H1 (cell line): ENCODE results near the gene CASP3. TPM values are rescaled to one million over a fixed set of nuclear protein-coding genes. Genes with fewer than 3 reads are reported as not detected.

Experiments used
- CTCF ChIA-PET: fragments of 300-600 bp; sonication (Branson Sonifier 250); formaldehyde crosslinking; loops from one replicate; lab custom pipeline; 2021; ENCODE audit not compliant: partially characterized antibody; lab: Charles Lee
- POLR2A ChIA-PET: fragments of 300-600 bp; sonication (Branson Sonifier 250); formaldehyde crosslinking; loops from one replicate; lab custom pipeline; 2021; ENCODE audit warnings: inconsistent platforms; ENCODE audit not compliant: partially characterized antibody; lab: Charles Lee
- DNase-seq, 2 experiments: peaks; one replicate each; pipeline versions ENCODE4 v3.0.0 to v3.0.0-alpha.2; 2010 to 2022; ENCODE audit warnings: low spot score in 2 of 2, low read depth in 1 of 2, mixed read lengths in 1 of 2
- FAIRE-seq: peaks from 2 replicates; lab custom pipeline; 2011; peaks lifted over from hg19 to GRCh38; lab: Jason Lieb, UNC
- H2AFZ ChIP-seq: 2 replicates; pipeline ENCODE4 v1.8.1; 2012; ENCODE audit warnings: low read length, inconsistent platforms
- H2AK5ac ChIP-seq: 2 replicates; pipeline ENCODE4 v1.6.1; 2013; ENCODE audit warnings: low read depth, low read length
- H2BK120ac ChIP-seq: replicated peaks from 2 replicates; pipeline ENCODE3; 2013; ENCODE audit warnings: low read depth, low read length, inconsistent platforms
- H2BK12ac ChIP-seq: 2 replicates; pipeline ENCODE4 v1.6.1; 2013; ENCODE audit warnings: low read depth, low read length
- H2BK15ac ChIP-seq: 2 replicates; pipeline ENCODE4 v1.6.1; 2013; ENCODE audit warnings: low read length
- H2BK20ac ChIP-seq: 2 replicates; pipeline ENCODE4 v1.6.1; 2013; ENCODE audit warnings: low read length
- H2BK5ac ChIP-seq: 2 replicates; pipeline ENCODE4 v1.6.1; 2013; ENCODE audit warnings: low read depth, low read length
- H3K14ac ChIP-seq: 2 replicates; pipeline ENCODE4 v1.6.1; 2013; ENCODE audit warnings: inconsistent platforms; ENCODE audit not compliant: insufficient read length
- H3K18ac ChIP-seq: 2 replicates; pipeline ENCODE4 v1.6.1; 2013; ENCODE audit warnings: low read length; ENCODE audit errors: extremely low read depth
- H3K23ac ChIP-seq: 2 replicates; pipeline ENCODE4 v1.6.1; 2013; ENCODE audit warnings: inconsistent platforms; ENCODE audit not compliant: insufficient read length
- H3K23me2 ChIP-seq: 2 replicates; pipeline ENCODE4 v1.6.1; 2013; ENCODE audit warnings: low read depth, low read length
- H3K27ac ChIP-seq: 2 replicates; pipeline ENCODE4 v1.6.1; 2011; ENCODE audit warnings: low read depth, low read length, inconsistent platforms
- H3K27me3 ChIP-seq, 4 experiments: replicated peaks in 1 of 4; 1 replicate in 1 of 4; 2 replicates in 3 of 4; pipeline versions ENCODE4 v1.6.1 to v1.8.1; 2011 to 2013; ENCODE audit warnings: low read length in 3 of 4, mild to moderate bottlenecking in 3 of 4, inconsistent platforms in 2 of 4, mixed read lengths in 2 of 4, moderate library complexity in 1 of 4; ENCODE audit not compliant: control insufficient read depth in 3 of 4, insufficient read depth in 3 of 4; ENCODE audit errors: extremely low read depth in 1 of 4
- H3K36me3 ChIP-seq, 4 experiments: 2 replicates each; pipeline versions ENCODE4 v1.6.1 to v1.8.1; 2011 to 2013; ENCODE audit warnings: mild to moderate bottlenecking in 4 of 4, low read length in 3 of 4, moderate library complexity in 2 of 4, control low read depth in 1 of 4, inconsistent platforms in 1 of 4; ENCODE audit not compliant: insufficient read depth in 4 of 4, control insufficient read depth in 2 of 4
- H3K4ac ChIP-seq: replicated peaks from 2 replicates; pipeline ENCODE3; 2013; ENCODE audit warnings: low read length, low read depth, mixed read lengths, inconsistent platforms; ENCODE audit not compliant: insufficient read length
- H3K4me1 ChIP-seq, 4 experiments: replicated peaks in 1 of 4; 1 replicate in 1 of 4; 2 replicates in 3 of 4; pipeline versions ENCODE4 v1.6.1 to v1.8.1; 2011 to 2013; ENCODE audit warnings: low read length in 3 of 4, inconsistent platforms in 2 of 4, mixed read lengths in 1 of 4; ENCODE audit not compliant: insufficient read depth in 4 of 4, control insufficient read depth in 3 of 4
- H3K4me2 ChIP-seq, 2 experiments: 2 replicates each; pipeline versions ENCODE4 v1.6.1 to v1.8.1; 2011 to 2013; ENCODE audit warnings: low read depth in 2 of 2, low read length in 2 of 2, control low read depth in 1 of 2, inconsistent platforms in 1 of 2, mild to moderate bottlenecking in 1 of 2; ENCODE audit not compliant: insufficient read depth in 1 of 2
- H3K4me3 ChIP-seq, 4 experiments: fragments of 200-600, 300-600 bp in 1 of 4; sonication (generic), shearing (Covaris generic), sonication (Bioruptor Twin) in 1 of 4; 2 replicates each; pipeline versions ENCODE4 v1.5.1 to v1.8.1; 2011 to 2016; ENCODE audit warnings: low read length in 4 of 4, low read depth in 3 of 4, control low read depth in 2 of 4, inconsistent platforms in 2 of 4, mild to moderate bottlenecking in 2 of 4, mixed read lengths in 1 of 4, moderate library complexity in 1 of 4; ENCODE audit not compliant: insufficient read depth in 2 of 4; ENCODE audit errors: extremely low read depth in 1 of 4
- H3K56ac ChIP-seq: replicated peaks from 2 replicates; pipeline ENCODE3; 2013; ENCODE audit warnings: low read depth, mild to moderate bottlenecking, mixed read lengths, low read length, inconsistent platforms; ENCODE audit not compliant: insufficient read length
- H3K79me1 ChIP-seq: 2 replicates; pipeline ENCODE4 v1.6.1; 2013; ENCODE audit warnings: low read depth, low read length, control low read depth
- H3K79me2 ChIP-seq, 2 experiments: 2 replicates each; pipeline versions ENCODE4 v1.6.1 to v1.8.1; 2012 to 2013; ENCODE audit warnings: low read length in 2 of 2, mild to moderate bottlenecking in 2 of 2, inconsistent platforms in 1 of 2; ENCODE audit not compliant: insufficient read depth in 2 of 2, control insufficient read depth in 1 of 2
- H3K9ac ChIP-seq, 4 experiments: replicated peaks in 1 of 4; 1 replicate in 1 of 4; 2 replicates in 3 of 4; pipeline versions ENCODE4 v1.6.1 to v1.8.1; 2011 to 2013; ENCODE audit warnings: low read depth in 3 of 4, low read length in 3 of 4, control low read depth in 2 of 4, mild to moderate bottlenecking in 2 of 4, moderate library complexity in 2 of 4, inconsistent platforms in 1 of 4; ENCODE audit errors: extremely low read depth in 1 of 4
- H3K9me3 ChIP-seq, 2 experiments: 2 replicates each; pipeline versions ENCODE4 v1.6.1 to v1.8.1; 2012 to 2013; ENCODE audit warnings: mild to moderate bottlenecking in 2 of 2, moderate library complexity in 2 of 2, control low read depth in 1 of 2, inconsistent platforms in 1 of 2, low read depth in 1 of 2, low read length in 1 of 2, mixed read lengths in 1 of 2; ENCODE audit not compliant: insufficient read depth in 2 of 2
- H4K20me1 ChIP-seq, 2 experiments: replicated peaks in 1 of 2; 2 replicates each; pipeline versions ENCODE3 to v1.8.1; 2011 to 2013; ENCODE audit warnings: inconsistent platforms in 2 of 2, low read length in 2 of 2, mild to moderate bottlenecking in 1 of 2; ENCODE audit not compliant: insufficient read depth in 2 of 2, control insufficient read depth in 1 of 2
- H4K5ac ChIP-seq: 2 replicates; pipeline ENCODE4 v1.6.1; 2013; ENCODE audit warnings: low read length, low read depth, mixed read lengths, inconsistent platforms; ENCODE audit not compliant: insufficient read length
- H4K8ac ChIP-seq: 2 replicates; pipeline ENCODE4 v1.8.0; 2013; ENCODE audit warnings: mild to moderate bottlenecking, moderate library complexity, low read length, inconsistent platforms; ENCODE audit not compliant: insufficient read depth; ENCODE audit errors: extremely low read depth
- H4K91ac ChIP-seq: replicated peaks from 2 replicates; pipeline ENCODE3; 2013; ENCODE audit warnings: low read length, mixed read lengths, inconsistent platforms; ENCODE audit not compliant: insufficient read length
- SP4 ChIP-seq: IDR thresholded peaks from 2 replicates; pipeline ENCODE4 v1.6.1; 2012; ENCODE audit warnings: low read length, inconsistent platforms
- ZNF274 ChIP-seq: IDR thresholded peaks from 2 replicates; pipeline ENCODE4 v1.7.0; 2012; ENCODE audit warnings: low read length, borderline replicate concordance; ENCODE audit errors: extremely low read depth
- WGBS, 2 experiments: shearing (Covaris generic) in 1 of 2; methylation state at CpG; one replicate each; pipeline versions ENCODE4 v1.1.6 to v1.1.7; 2013 to 2015; ENCODE audit warnings: low lambda C conversion rate in 2 of 2, mixed read lengths in 2 of 2, inconsistent platforms in 1 of 2, low coverage in 1 of 2, missing lambda C conversion rate in 1 of 2; ENCODE audit not compliant: insufficient replicate concordance in 2 of 2, insufficient coverage in 1 of 2, insufficient read length in 1 of 2; ENCODE audit errors: extremely low coverage in 1 of 2, missing lambda C conversion rate in 1 of 2; 5-methylcytosine and 5-hydroxymethylcytosine counted together
- polyA plus RNA-seq, 7 experiments: library from polyadenylated mRNA; depleted of rRNA in 3 of 7; stranded (reverse) in 5 of 7; unstranded in 2 of 7; fragments of >200 nt in 5 of 7; fragments of 200-250 nt in 2 of 7; gene quantifications; 1 replicate in 5 of 7; 2 replicates in 1 of 7; 4 replicates in 1 of 7; pipeline versions ENCODE4 v1.2.1 to v1.2.3, GENCODE V29; 2011 to 2013; ENCODE audit warnings: missing spikeins in 2 of 7, mixed read lengths in 2 of 7
- total RNA-seq: library from RNA; stranded (reverse); fragmentation: NEBNext Ultra II Directional; extraction: Animal tissue kit (Norgen Biotek cat#: 25700); gene quantifications from 2 replicates; pipeline ENCODE4 v1.2.1, GENCODE V29; 2021

The CASP3 gene
- total and polyA plus RNA-seq, 2 of the 8 experiments (the other 6 are each of a cell fraction or from before 2014, with no cell fraction given) = 27.8 to 82.5 TPM

- Histone ChIP-seq H3K9ac (no peak overlapping the region), H3K23me2 (no peaks in the 10 kb centered on the region; the same call in 1 of the 2 replicates), H3K14ac (no peak overlapping the region), H3K79me2 (no peaks in the 10 kb centered on the region), H3K4me2 (no peak overlapping the region), H3K27ac (no peak overlapping the region), H2AFZ (no peak overlapping the region), H3K27me3 (no peaks in the 10 kb centered on the region), H3K18ac (no peak overlapping the region), H2BK15ac (no peak overlapping the region), H3K9me3 (no peaks in the 10 kb centered on the region), H3K4me1 (no peaks in the 10 kb centered on the region), H3K36me3 (peaks cover 0 to 3% (median 0%) of the 10 kb centered on the region in 4 experiments; a peak in 2 of 8 replicates), H2BK120ac (no peak overlapping the region), H4K8ac (no peak overlapping the region), H2BK20ac (no peak overlapping the region), H4K20me1 (no peaks in the 10 kb centered on the region), H2AK5ac (no peak overlapping the region), H3K79me1 (no peaks in the 10 kb centered on the region), H2BK12ac (no peak overlapping the region), H4K5ac (no peak overlapping the region), H3K56ac (no peak overlapping the region), H2BK5ac (no peak overlapping the region), H3K4ac (no peak overlapping the region), H3K23ac (no peak overlapping the region)
- no peak for DNase-seq
- WGBS, 2 experiments = 91% methylated on average over 9 of the region's 9 CpGs; no CpG with 5 or more reads in 1 of the 2 experiments
- CTCF ChIA-PET = interaction anchor here (0.7 kb wide), 1 partner anchor 81 kb away, joined by 3 read pairs; no protein-coding TSS in a partner anchor
- POLR2A ChIA-PET = no interaction called here
- FAIRE-seq = no peak
- TF ChIP-seq SP4 (no peak), ZNF274 (no peak)
- TF ChIP-seq, all 59 proteins: peak for 0
- H4K91ac ChIP-seq = no peak overlapping the region
- no peak overlapping the region for H3K4me3 ChIP-seq
Measured at GRCh38 chr4:184671101-184671500, 21.9 kb upstream of the CASP3 start.
